Measurements from ENCODE around the gene CHD2. TPM values are rescaled to one million over a fixed set of nuclear protein-coding genes. Genes with fewer than 3 reads are reported as not detected.

CHD2 gene
- total and polyA plus RNA-seq, 4 donors = 13.9 to 90.2 (median 49.4) TPM

DNA sequence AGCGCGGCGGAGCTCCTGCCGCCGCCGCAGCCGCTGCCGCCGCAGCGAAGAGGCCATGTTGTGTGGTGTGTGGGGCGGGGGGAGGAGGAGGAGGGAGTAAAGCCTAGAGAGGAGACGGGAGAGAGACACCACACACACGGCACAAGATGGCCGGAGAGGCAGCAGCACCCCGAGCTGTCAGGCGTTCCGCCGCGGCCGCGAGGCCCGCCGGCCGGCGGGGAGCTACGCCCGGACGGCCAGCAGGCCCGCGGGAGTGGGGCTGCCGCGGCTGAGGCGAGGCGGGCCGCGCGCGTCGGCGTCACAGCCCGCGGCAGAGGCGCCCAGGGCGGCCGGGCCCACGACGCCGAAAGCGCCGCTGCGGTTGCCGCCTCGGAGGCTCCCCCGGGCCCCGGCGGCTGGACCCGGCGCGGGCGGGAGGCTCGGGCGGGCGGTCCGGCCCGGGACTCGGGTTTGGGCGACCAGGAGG lies 17.4 kb upstream of the CHD2 start:
- no peaks in the 10 kb centered on the region for H3K9me3 ChIP-seq (ENCODE audit: control insufficient read depth in 4 of 4, low read length in 3 of 4)
- WGBS = under 1% methylated on average over 67 of the region's 67 CpGs
- H3K9ac ChIP-seq (ENCODE audit: low read depth in 1 of 2, low read length in 2 of 2) = peak overlapping the region; percentile 98 to 100
- peak overlapping the region; percentile 85 to 98 (median 95) for H3K4me3 ChIP-seq (ENCODE audit: low read depth in 1 of 3, low read length in 3 of 3)
- no peak for DNase-seq (ENCODE audit: low spot score)
- peak overlapping the region; percentile 100 for H3K27ac ChIP-seq (ENCODE audit: low read depth in 1 of 2, low read length in 2 of 2)
- H3K4me1 ChIP-seq (ENCODE audit: control insufficient read depth in 4 of 4, insufficient read depth in 4 of 4, low read length in 3 of 4) = peaks cover 0 to 30% (median 1%) of the 10 kb centered on the region in 4 donors
- no peaks in the 10 kb centered on the region for H3K27me3 ChIP-seq (ENCODE audit: control insufficient read depth in 4 of 4, insufficient read depth in 4 of 4, low read length in 3 of 4)
- TF ChIP-seq HNF4G (IDR thresholded peaks at IDR 0.05) (no peak), YY1 (IDR thresholded peaks at IDR 0.05) (peak; percentile 90)
- H3K36me3 ChIP-seq (ENCODE audit: control insufficient read depth in 4 of 4, insufficient read depth in 3 of 4, low read depth in 1 of 4, low read length in 3 of 4) = peaks cover 0 to 13% (median 6%) of the 10 kb centered on the region in 4 donors

- no peak for TF ChIP-seq SP1 (IDR thresholded peaks at IDR 0.05)
- no peak for TF ChIP-seq RXRA (IDR thresholded peaks at IDR 0.05)
- TF ChIP-seq JUND (IDR thresholded peaks at IDR 0.05) = no peak
- TF ChIP-seq TAF1 (conservative IDR thresholded peaks at IDR 0.05) = no peak
- TF ChIP-seq, protein P1, sequence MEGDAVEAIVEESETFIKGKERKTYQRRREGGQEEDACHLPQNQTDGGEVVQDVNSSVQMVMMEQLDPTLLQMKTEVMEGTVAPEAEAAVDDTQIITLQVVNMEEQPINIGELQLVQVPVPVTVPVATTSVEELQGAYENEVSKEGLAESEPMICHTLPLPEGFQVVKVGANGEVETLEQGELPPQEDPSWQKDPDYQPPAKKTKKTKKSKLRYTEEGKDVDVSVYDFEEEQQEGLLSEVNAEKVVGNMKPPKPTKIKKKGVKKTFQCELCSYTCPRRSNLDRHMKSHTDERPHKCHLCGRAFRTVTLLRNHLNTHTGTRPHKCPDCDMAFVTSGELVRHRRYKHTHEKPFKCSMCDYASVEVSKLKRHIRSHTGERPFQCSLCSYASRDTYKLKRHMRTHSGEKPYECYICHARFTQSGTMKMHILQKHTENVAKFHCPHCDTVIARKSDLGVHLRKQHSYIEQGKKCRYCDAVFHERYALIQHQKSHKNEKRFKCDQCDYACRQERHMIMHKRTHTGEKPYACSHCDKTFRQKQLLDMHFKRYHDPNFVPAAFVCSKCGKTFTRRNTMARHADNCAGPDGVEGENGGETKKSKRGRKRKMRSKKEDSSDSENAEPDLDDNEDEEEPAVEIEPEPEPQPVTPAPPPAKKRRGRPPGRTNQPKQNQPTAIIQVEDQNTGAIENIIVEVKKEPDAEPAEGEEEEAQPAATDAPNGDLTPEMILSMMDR (IDR thresholded peaks at IDR 0.05; ENCODE audit: low read depth, low read length, missing input control) = no peak
- TF ChIP-seq EGR1 (IDR thresholded peaks at IDR 0.05; ENCODE audit: low read depth in 2 of 2) = no peak
- no peak for TF ChIP-seq NR2F2 (IDR thresholded peaks at IDR 0.05)
- no peak for TF ChIP-seq FOXA1 (IDR thresholded peaks at IDR 0.05)
- TF ChIP-seq, protein P2, sequence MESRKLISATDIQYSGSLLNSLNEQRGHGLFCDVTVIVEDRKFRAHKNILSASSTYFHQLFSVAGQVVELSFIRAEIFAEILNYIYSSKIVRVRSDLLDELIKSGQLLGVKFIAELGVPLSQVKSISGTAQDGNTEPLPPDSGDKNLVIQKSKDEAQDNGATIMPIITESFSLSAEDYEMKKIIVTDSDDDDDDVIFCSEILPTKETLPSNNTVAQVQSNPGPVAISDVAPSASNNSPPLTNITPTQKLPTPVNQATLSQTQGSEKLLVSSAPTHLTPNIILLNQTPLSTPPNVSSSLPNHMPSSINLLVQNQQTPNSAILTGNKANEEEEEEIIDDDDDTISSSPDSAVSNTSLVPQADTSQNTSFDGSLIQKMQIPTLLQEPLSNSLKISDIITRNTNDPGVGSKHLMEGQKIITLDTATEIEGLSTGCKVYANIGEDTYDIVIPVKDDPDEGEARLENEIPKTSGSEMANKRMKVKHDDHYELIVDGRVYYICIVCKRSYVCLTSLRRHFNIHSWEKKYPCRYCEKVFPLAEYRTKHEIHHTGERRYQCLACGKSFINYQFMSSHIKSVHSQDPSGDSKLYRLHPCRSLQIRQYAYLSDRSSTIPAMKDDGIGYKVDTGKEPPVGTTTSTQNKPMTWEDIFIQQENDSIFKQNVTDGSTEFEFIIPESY (IDR thresholded peaks at IDR 0.05) = no peak
- TF ChIP-seq HNF4G (IDR thresholded peaks at IDR 0.05) = no peak
- TF ChIP-seq RAD21 (IDR thresholded peaks at IDR 0.05) = no peak
- TF ChIP-seq, protein P3, sequence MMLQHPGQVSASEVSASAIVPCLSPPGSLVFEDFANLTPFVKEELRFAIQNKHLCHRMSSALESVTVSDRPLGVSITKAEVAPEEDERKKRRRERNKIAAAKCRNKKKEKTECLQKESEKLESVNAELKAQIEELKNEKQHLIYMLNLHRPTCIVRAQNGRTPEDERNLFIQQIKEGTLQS (IDR thresholded peaks at IDR 0.05) = no peak
- TF ChIP-seq GABPA (IDR thresholded peaks at IDR 0.05 in 1 of 2, conservative IDR thresholded peaks at IDR 0.05 in 1 of 2) = no peak
- H3K27ac ChIP-seq (ENCODE audit: low read depth in 1 of 2, low read length in 2 of 2) = peak overlapping the region; percentile 100
- H3K27me3 ChIP-seq (ENCODE audit: control insufficient read depth in 4 of 4, insufficient read depth in 4 of 4, low read length in 3 of 4) = no peaks in the 10 kb centered on the region
- DNase-seq (ENCODE audit: low spot score) = peak; percentile 63
- under 1% methylated on average over 53 of the region's 53 CpGs for WGBS
- peaks cover 0 to 19% (median 9%) of the 10 kb centered on the region in 4 donors for H3K36me3 ChIP-seq (ENCODE audit: control insufficient read depth in 4 of 4, insufficient read depth in 3 of 4, low read depth in 1 of 4, low read length in 3 of 4)
- H3K4me1 ChIP-seq (ENCODE audit: control insufficient read depth in 4 of 4, insufficient read depth in 4 of 4, low read length in 3 of 4) = peaks cover 0 to 34% (median 1%) of the 10 kb centered on the region in 4 donors
- H3K4me3 ChIP-seq (ENCODE audit: low read depth in 1 of 3, low read length in 3 of 3) = peak overlapping the region; percentile 85 to 98 (median 95)
- H3K9me3 ChIP-seq (ENCODE audit: control insufficient read depth in 4 of 4, low read length in 3 of 4) = no peaks in the 10 kb centered on the region
- peak overlapping the region; percentile 98 to 100 for H3K9ac ChIP-seq (ENCODE audit: low read depth in 1 of 2, low read length in 2 of 2)
Observed at GRCh38 chr15:92883163-92883875, 16.8 kb upstream of the CHD2 start.
